GM21447 (cell line): ENCODE measurements around the gene NXPH3.

Experiments used
- ATAC-seq: cut with Tn5 transposase; IDR thresholded peaks from one replicate; pipeline ENCODE4 v1.9.1; 2021; ENCODE audit not compliant: unreplicated experiment

NXPH3 gene

DNA sequence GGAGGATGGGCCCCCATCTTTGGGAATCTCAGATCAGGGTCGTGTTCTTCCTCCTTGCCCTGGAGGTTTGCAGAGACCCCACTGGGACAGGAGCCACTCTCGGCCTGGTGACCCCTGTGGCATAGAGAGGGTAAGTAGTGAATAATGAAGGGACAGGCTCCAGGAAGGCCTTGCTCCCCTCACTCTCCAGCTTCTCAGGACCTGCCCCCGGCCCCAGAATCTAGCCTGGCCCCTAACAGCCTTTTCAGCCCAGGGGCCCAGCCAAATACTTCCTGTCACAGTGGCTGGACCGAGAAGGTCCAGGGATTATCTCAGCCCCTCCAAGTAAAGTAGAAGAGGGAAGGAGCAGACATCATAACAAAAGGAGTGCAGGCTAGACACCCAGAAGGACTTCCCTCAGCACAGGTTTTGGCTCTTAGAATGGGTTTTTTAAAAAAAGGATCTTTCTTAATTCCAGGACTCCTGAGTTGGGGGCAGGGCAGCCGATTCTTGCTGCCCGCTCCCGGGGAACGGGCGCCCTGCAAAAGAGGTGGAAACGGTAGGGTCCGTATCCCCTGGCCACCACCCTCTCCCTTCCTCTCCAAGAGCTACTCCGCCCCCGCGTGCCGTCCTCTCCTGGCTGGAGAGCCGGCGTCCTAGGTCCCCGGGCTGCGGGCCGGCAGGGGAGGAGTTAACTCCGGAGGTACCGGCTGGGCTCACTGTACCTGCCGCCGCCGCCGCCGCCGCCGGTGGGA is 559 bp upstream of the NXPH3 start:
- no peak for ATAC-seq

DNA sequence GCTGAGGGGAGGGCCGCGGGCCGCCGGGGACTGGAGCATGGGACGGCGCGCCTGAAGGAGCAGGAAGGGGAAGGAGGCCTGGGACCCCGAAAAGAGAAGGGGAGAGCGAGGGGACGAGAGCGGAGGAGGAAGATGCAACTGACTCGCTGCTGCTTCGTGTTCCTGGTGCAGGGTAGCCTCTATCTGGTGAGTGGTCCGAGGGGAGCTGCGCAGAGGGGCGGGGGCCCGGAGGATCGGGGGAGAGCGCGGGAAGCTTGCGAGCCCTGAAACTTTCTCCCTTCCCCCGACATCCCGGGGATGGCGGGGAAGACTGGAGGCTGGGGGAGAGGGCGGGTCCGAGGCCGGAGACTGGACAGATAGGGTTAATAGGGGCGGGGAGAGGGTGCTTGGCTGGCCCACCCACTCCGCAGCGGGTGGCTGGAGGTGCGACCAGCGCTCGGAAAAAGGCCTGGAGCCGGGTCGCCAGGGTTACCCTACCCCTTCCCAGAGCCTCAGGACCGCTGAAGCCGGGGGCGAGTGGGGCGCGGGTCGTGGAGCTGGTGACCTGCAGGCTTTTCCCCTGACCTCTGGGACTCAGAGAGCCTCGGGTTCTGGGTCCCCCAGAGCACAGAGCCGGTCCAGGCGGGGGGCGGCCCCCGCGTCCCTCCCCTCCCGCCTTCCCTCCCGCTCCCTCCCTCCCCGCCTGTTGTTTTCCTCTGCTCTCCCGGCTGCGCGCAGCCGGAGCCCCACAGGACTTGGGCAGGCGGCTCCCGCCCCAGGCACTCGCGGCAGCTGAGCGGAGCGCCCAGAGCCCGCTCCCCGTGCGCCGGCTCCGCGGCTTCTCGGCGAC is 631 bp downstream of the NXPH3 start:
- no peak for ATAC-seq

DNA sequence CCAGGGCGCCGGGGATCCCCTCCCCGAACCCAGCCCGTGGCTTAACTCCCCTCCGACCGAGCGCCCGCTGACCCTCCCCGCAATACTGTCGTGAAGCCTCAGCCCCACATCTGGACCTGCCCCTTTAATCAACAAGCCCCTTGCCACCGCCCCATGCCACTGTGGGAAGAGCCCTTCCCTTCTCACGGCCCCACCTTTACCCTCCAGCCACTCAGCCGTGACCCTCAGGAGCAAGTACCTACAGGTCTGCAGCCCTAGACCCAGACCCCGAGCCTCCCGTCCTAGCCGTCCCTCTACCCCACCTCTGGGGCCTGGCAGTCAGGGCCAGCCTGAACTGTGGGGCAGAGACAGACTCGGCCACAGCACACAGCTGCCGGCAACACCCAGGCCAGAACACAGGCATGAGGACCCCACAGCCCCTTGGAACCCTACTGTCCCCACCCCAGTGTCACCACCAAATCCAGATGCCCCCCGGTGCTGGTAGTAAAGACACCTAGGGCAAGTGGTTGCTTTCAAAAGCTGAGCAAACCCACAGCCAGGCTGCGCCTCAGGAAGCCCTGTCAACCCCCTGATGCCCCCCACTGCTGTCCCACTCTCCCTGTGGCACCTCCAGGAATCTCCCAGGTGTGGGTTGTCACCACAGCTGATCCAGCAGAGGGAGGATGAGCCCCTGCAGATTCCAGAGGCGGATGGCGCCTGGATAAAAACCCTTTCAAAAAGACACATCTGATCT is 1.4 kb downstream of the NXPH3 start:
- ATAC-seq, result no peak

DNA sequence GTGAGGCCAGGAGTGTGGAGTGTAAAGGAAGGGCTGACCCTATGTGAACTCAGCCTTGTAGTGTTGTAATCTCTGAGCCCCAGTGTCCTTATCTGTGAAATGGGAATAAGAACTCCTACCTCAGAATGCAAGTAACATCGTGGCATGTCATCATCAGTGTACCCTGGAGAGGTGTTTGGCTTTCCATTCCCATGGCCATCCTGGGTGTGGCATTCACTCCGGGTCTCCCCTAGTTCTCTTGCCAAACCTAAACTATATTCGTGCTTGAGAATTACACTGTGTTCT is 1.9 kb downstream of the NXPH3 start:
- no peak for ATAC-seq

DNA sequence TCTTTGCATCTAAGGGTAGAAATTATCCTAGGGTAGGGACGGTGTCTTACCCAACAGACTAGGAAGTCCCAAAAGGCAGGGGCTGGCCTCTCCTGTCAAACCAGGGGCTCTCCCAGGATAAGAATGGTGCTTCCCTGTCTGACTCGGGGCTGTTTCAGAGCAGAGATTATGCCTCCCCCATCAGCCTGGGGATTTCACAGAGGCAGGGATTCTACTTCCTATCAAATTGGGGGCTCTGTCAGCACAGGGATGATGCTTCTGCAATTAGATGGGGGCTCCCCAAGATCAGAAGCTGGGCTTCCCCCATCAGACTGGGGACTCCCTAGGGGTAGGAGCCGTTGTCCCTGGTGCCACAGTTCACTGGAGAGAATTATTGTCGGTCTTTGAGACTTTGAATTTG is 2.3 kb downstream of the NXPH3 start:
- ATAC-seq, result no peak

DNA sequence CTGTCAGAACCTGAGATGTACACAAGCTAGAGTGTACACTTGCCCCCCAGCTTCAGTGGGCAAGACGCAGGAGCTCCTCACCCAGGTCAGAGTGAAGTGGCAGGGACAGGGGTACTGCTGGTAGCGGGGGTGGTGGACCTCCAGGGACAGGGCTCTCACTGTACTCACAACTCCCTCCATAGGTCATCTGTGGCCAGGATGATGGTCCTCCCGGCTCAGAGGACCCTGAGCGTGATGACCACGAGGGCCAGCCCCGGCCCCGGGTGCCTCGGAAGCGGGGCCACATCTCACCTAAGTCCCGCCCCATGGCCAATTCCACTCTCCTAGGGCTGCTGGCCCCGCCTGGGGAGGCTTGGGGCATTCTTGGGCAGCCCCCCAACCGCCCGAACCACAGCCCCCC is 2.7 kb downstream of the NXPH3 start:
- ATAC-seq, result no peak

DNA sequence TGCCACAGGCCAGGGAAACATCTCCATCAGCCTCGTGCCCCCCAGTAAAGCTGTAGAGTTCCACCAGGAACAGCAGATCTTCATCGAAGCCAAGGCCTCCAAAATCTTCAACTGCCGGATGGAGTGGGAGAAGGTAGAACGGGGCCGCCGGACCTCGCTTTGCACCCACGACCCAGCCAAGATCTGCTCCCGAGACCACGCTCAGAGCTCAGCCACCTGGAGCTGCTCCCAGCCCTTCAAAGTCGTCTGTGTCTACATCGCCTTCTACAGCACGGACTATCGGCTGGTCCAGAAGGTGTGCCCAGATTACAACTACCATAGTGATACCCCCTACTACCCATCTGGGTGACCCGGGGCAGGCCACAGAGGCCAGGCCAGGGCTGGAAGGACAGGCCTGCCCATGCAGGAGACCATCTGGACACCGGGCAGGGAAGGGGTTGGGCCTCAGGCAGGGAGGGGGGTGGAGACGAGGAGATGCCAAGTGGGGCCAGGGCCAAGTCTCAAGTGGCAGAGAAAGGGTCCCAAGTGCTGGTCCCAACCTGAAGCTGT is 3.4 kb downstream of the NXPH3 start:
- no peak for ATAC-seq

DNA sequence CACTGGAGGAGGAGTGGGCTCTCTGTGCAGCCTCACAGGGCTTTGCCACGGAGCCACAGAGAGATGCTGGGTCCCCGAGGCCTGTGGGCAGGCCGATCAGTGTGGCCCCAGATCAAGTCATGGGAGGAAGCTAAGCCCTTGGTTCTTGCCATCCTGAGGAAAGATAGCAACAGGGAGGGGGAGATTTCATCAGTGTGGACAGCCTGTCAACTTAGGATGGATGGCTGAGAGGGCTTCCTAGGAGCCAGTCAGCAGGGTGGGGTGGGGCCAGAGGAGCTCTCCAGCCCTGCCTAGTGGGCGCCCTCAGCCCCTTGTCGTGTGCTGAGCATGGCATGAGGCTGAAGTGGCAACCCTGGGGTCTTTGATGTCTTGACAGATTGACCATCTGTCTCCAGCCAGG is 3.9 kb downstream of the NXPH3 start:
- no peak for ATAC-seq

DNA sequence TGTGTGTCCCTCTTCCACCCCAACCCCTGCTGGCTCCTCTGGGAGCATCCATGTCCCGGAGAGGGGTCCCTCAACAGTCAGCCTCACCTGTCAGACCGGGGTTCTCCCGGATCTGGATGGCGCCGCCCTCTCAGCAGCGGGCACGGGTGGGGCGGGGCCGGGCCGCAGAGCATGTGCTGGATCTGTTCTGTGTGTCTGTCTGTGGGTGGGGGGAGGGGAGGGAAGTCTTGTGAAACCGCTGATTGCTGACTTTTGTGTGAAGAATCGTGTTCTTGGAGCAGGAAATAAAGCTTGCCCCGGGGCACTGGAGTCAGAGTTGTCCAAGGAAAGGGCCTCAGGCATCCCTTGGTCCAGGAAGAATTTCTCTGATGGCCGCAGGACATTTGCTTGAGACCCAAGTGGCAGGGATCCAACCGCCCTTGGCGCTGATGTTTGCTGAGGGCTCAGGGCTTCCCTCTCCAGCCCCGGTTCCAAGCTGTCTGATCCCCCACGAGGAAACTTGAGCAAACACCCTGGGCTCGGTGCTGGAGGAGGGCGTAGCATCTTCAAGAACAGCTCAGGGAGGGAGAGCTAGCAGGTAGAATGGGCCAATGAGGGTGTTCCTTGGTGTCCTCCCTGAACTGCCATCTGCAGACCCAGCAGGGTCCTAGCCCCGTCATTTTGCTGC is 4.5 kb downstream of the NXPH3 start:
- no peak for ATAC-seq

DNA sequence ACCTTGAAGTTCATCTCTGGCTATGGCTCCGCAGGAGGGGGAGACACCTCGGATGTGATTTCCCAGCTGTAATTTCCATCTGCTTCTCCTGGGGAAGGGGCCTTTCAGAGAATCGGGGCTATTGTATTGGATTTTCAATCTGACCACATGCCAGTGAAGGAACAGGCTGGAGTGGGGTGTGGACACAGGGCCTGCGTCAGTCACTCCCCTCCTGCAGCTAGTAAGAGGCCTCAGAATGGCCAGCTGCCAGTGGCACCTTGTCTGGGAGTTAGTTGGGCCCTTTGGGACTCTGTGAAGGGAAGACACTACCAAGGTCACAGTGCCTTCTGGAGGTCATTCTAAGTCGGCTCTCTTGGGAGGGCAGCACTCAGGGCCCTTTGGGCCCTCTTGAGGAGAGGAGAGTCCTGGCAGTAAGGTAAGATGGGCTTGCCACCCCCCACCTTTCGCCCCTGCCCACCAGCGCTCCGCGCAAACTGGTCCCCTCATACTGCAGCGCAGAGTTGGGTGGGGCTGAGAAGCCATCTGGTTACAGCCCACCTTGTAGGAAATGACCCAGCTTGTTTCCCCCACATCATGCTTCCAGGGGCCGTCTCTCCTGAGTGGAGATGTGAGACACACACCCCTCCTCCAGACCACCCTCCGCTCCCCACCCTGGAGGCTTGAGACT is 5.4 kb downstream of the NXPH3 start:
- ATAC-seq, result no peak

DNA sequence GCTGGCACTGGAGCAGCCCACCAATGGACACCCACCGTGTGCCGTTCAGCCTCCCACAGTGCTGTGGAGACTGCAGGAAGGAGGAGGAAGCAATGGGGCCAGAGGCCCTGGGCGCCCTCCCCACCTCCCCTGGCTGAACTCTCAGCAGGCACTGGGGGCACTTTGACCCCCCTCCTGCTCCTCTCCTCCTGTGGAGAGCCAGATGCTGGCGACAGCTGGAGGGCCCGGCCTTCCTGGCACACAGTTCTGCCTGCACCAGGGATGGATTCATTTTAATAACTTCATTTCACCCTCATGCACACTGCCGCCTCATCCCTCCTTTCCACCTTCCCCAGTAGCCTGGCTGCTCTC is 6.0 kb downstream of the NXPH3 start:
- no peak for ATAC-seq

DNA sequence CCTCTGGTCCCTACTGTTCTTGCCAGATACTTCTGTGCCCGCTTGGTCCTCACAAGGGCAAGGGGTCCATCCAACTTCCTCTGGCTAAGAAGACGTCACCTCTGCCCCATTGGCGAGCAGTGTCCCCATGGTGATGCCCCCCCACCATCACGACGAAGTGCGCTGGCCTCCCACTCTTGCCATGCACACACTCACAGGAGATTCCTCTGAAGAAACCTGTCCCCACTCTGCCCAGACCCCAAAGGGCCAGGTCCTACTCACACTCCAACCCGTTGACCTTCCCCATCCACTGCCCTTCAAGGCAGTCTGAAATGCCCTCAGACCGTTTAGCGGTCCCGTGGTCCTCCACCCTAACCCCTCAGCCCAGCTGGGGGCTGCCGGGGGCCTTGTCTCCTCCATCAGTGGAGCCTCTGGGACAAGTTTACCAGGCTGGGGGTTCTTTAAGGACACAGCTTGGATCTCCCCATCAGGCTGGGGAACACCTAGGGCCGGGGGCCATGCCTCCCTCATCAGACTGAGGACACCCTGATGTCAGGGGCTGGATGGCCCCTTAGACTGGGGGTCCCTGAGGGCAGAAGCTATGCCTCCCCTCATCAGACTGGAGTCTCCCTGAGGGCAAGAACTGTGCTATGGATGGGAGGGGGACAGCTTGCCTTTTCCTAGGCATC is 6.5 kb downstream of the NXPH3 start:
- no peak for ATAC-seq

DNA sequence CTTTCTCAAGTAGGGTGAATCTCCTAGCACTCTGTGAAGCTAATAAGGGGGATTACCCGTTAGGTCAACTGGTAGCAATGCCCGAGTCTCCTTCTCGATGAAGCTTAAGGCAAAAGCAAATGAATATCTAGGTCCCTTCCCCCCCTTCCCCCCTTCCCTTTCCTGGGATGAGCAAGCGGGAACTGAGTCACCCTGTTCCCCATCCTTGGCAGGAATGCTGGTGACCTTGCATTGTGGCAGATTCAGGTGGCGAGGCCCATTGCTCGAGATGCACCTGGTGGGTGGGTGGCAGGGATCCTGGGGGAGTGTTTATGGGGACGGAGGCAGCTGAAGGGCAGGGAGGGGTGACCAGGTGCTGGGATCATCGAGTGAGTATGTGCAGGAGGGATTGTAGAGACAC is 7.1 kb downstream of the NXPH3 start:
- ATAC-seq, result no peak

DNA sequence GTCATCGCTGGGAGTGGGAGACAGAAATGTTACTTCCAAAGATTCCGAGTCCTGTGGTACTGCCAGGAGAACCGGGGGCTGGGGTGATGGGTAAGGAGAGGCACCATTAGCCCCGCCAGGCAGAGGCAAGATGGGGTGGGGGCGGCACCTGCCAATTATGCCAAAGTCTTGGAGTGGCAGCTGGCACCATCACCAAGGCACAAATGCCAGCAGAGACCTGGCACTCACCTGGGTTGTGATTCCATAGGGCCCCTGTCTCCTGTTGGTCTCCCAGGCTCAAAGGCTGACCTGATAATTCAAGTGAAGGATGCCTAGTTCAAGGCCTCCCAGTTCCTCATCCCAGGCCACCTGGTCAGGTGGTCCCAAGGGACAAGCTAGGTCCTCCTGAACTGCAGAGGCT is 7.6 kb downstream of the NXPH3 start:
- no peak for ATAC-seq

DNA sequence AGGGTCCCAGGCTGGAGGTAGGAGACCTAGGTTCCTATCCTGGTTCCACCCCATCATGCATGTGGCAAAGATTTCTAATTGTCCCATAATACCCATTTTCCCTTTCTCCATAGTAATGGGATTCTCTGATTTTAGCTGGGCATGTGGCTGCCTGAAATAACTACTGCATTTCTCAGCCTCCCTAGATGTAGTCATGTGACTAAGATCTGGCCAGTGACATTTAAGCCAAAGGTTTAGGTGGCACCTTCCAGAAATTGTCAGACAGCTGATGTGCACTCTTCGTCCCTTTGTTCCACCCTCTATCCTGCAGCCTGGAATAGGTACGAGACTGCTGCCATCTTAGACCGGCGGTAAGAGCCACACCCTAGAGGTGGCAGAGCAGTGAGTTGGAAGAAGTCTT is 8.2 kb downstream of the NXPH3 start:
- no peak for ATAC-seq

DNA sequence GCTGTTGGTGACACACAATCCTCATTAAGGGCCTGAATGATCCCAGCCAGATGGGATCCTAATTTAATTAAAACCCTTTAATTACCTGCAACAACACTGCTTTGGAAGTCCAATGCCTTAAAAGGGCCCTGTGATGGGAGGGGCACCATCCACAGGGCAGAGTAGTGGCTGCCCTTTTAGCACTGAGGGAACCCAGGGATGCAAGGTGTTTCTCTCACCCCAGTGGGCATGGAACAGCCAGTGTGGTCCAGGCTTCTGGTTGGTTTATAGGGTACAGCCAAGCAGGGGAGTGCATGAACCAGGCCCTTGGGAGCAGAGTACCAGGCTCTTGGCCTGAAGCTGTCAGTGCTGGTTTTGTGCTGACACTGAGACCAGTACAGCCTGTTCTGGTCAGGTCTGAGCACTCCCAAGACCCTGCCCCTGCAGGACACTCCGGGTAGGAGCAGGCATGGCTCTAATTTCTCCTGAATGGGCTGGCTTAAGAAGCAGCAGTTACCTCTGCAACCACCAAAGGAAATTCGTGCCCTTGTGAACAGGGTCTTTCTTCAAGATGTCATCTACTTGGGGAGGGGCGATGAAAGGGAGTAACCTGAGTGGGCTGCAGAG is 9.9 kb downstream of the NXPH3 start:
- ATAC-seq, result no peak

DNA sequence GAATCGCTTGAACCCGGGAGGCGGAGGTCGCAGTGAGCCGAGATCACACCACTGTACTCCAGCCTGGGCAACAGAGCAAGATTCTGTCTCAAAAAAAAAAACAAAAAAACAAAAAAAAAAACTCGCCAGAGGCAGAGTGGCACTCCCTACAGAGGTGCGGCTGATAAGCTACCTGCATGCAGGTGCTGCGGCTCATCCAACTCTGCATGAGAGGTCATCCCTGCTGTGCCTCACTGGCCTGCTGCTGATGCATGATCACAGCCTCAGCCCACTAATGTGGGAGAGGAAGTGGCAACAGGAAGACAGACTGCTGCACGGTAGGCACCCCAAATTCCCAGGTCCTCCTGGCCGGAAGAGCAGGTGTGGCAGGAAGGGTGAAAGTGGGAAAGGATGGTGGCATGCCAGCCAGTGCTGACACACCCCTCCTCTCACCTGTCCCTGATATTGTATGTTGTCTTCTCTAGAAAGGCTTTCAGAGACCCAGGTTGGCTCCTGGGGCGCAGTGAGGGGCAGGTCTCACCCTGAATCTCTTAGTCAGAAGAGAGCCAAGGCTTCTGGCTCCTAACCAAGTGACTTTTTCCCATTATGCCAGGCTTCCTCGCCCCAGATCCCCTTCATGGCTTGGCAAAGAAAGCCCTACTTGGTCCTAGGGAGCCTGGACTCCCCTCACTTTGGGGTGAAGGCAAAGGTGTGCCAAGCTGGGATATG is 11.8 kb downstream of the NXPH3 start:
- ATAC-seq, result no peak

DNA sequence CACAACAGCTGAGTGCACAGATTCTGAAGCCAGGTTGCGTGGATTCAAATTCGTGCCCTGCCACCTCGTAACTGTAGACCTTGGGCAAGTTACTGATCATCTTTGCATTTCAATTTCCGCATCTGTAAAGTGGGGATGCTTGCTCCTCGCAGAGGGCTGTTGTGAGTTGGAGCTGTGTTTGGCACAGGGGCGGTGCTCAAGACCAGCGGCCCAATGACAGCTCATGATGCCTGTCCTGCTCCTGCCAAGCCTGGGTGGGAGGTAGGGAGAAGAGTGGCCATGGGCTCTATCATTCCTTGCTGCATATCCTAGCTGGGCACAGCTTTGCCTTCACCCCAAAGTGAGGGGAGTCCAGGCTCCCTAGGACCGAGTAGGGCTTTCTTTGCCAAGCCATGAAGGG is 12.6 kb downstream of the NXPH3 start:
- ATAC-seq, result no peak
